H9 (cell line): ENCODE measurements around the gene APOB. TPM values are rescaled to one million over a fixed set of nuclear protein-coding genes. Genes with fewer than 3 reads are reported as not detected.

Experiments
- DNase-seq: peaks from one replicate; pipeline ENCODE4 v3.0.0-alpha.2; 2017
- H2AFZ ChIP-seq: one replicate; pipeline ENCODE4 v1.6.1; 2013; ENCODE audit warnings: mild to moderate bottlenecking, low read length, control low read depth, moderate library complexity
- H2AK5ac ChIP-seq: 2 replicates; pipeline ENCODE4 v1.6.1; 2013; ENCODE audit warnings: low read length, control low read depth, mixed read lengths; ENCODE audit not compliant: insufficient read length
- H2BK120ac ChIP-seq: one replicate; pipeline ENCODE4 v1.6.1; 2013; ENCODE audit warnings: low read depth, mild to moderate bottlenecking, low read length, control low read depth, inconsistent platforms; ENCODE audit not compliant: poor library complexity, severe bottlenecking
- H2BK12ac ChIP-seq: 2 replicates; pipeline ENCODE4 v1.6.1; 2013; ENCODE audit warnings: low read length, control low read depth, mixed read lengths, low read depth; ENCODE audit not compliant: insufficient read length
- H2BK15ac ChIP-seq: 2 replicates; pipeline ENCODE4 v1.6.1; 2013; ENCODE audit warnings: low read depth, low read length, control low read depth
- H2BK20ac ChIP-seq: one replicate; pipeline ENCODE4 v1.6.1; 2013; ENCODE audit warnings: low read depth, mild to moderate bottlenecking, low read length, control low read depth, inconsistent platforms; ENCODE audit not compliant: poor library complexity, severe bottlenecking
- H2BK5ac ChIP-seq: 2 replicates; pipeline ENCODE4 v1.6.1; 2013; ENCODE audit warnings: low read length, control low read depth, mixed read lengths; ENCODE audit not compliant: insufficient read length
- H3K14ac ChIP-seq: 2 replicates; pipeline ENCODE4 v1.6.1; 2013; ENCODE audit warnings: low read length, control low read depth; ENCODE audit not compliant: insufficient read depth
- H3K18ac ChIP-seq: 2 replicates; pipeline ENCODE4 v1.6.1; 2013; ENCODE audit warnings: low read depth, mild to moderate bottlenecking, mixed read lengths, low read length, control low read depth; ENCODE audit not compliant: insufficient read length
- H3K23ac ChIP-seq: 2 replicates; pipeline ENCODE4 v1.6.1; 2013; ENCODE audit warnings: low read length, control low read depth, mixed read lengths, low read depth; ENCODE audit not compliant: insufficient read length
- H3K23me2 ChIP-seq: 2 replicates; pipeline ENCODE4 v1.6.1; 2013; ENCODE audit warnings: low read depth, mild to moderate bottlenecking, mixed read lengths, low read length, control low read depth; ENCODE audit not compliant: insufficient read length, poor library complexity, severe bottlenecking
- H3K27ac ChIP-seq: 2 replicates; pipeline ENCODE4 v1.5.1; 2013; ENCODE audit warnings: low read length, control low read depth, mixed read lengths, low read depth; ENCODE audit not compliant: insufficient read length
- H3K27me3 ChIP-seq: 2 replicates; pipeline ENCODE4 v1.6.1; 2013; ENCODE audit warnings: low read length, control low read depth, inconsistent platforms; ENCODE audit not compliant: insufficient read depth
- H3K4ac ChIP-seq: 2 replicates; pipeline ENCODE4 v1.6.1; 2013; ENCODE audit warnings: low read depth, mild to moderate bottlenecking, control low read depth, inconsistent platforms, low read length, moderate library complexity
- H3K4me1 ChIP-seq: 2 replicates; pipeline ENCODE4 v1.6.1; 2013; ENCODE audit warnings: low read length, control low read depth, inconsistent platforms; ENCODE audit not compliant: insufficient read depth
- H3K4me2 ChIP-seq: 2 replicates; pipeline ENCODE4 v1.6.1; 2013; ENCODE audit warnings: low read length, control low read depth, mixed read lengths; ENCODE audit not compliant: insufficient read length, insufficient read depth
- H3K56ac ChIP-seq: 2 replicates; pipeline ENCODE4 v1.6.1; 2013; ENCODE audit warnings: low read depth, mild to moderate bottlenecking, mixed read lengths, low read length, control low read depth; ENCODE audit not compliant: insufficient read length
- H3K79me1 ChIP-seq: 2 replicates; pipeline ENCODE4 v1.6.1; 2013; ENCODE audit warnings: low read depth, mild to moderate bottlenecking, moderate library complexity, low read length, control low read depth, inconsistent platforms; ENCODE audit not compliant: insufficient read depth, poor library complexity, severe bottlenecking
- H3K79me2 ChIP-seq: 2 replicates; pipeline ENCODE4 v1.6.1; 2013; ENCODE audit warnings: low read length, control low read depth, inconsistent platforms; ENCODE audit not compliant: insufficient read depth
- H3K9ac ChIP-seq: 2 replicates; pipeline ENCODE4 v1.6.1; 2013; ENCODE audit warnings: low read length, control low read depth, mixed read lengths; ENCODE audit not compliant: insufficient read length; ENCODE audit errors: extremely low read depth
- H3K9me3 ChIP-seq: one replicate; pipeline ENCODE4 v1.6.1; 2013; ENCODE audit warnings: low read depth, low read length, inconsistent platforms; ENCODE audit not compliant: control insufficient read depth
- H3T11ph ChIP-seq: one replicate; pipeline ENCODE4 v1.6.1; 2013; ENCODE audit warnings: mild to moderate bottlenecking, low read length, control low read depth, inconsistent platforms
- H4K20me1 ChIP-seq: one replicate; pipeline ENCODE4 v1.6.1; 2013; ENCODE audit not compliant: control insufficient read depth, insufficient read length, insufficient read depth
- H4K5ac ChIP-seq: 2 replicates; pipeline ENCODE4 v1.6.1; 2013; ENCODE audit warnings: low read depth, mild to moderate bottlenecking, mixed read lengths, low read length, control low read depth; ENCODE audit not compliant: insufficient read length
- H4K8ac ChIP-seq: replicated peaks from 2 replicates; pipeline ENCODE4 v1.6.1; 2013; ENCODE audit warnings: low read length, control low read depth, mixed read lengths, low read depth; ENCODE audit not compliant: insufficient read length
- H4K91ac ChIP-seq: 2 replicates; pipeline ENCODE4 v1.6.1; 2013; ENCODE audit warnings: low read depth, mild to moderate bottlenecking, moderate library complexity, mixed read lengths, low read length, control low read depth; ENCODE audit not compliant: insufficient read length
- H3K27ac Mint-ChIP-seq, 3 experiments: 2 replicates in 2 of 3; 3 replicates in 1 of 3; pipeline ENCODE4 v1.8.0; 2020 to 2021; ENCODE audit warnings: mixed read lengths in 3 of 3, mild to moderate bottlenecking in 1 of 3, moderate library complexity in 1 of 3
- H3K27me3 Mint-ChIP-seq: 2 replicates; pipeline ENCODE4 v1.8.0; 2021; ENCODE audit warnings: low read depth, mild to moderate bottlenecking, moderate library complexity, mixed read lengths
- H3K36me3 Mint-ChIP-seq, 3 experiments: 2 replicates in 2 of 3; 3 replicates in 1 of 3; pipeline ENCODE4 v1.8.0; 2020 to 2021; ENCODE audit warnings: low read depth in 3 of 3, mixed read lengths in 3 of 3; ENCODE audit not compliant: insufficient read depth in 1 of 3
- H3K4me1 Mint-ChIP-seq, 2 experiments: 2 replicates each; pipeline ENCODE4 v1.8.0; 2020; ENCODE audit warnings: mixed read lengths in 2 of 2
- H3K4me3 Mint-ChIP-seq, 2 experiments: 2 replicates in 1 of 2; 3 replicates in 1 of 2; pipeline ENCODE4 v1.8.0; 2020 to 2021; ENCODE audit warnings: mild to moderate bottlenecking in 2 of 2, mixed read lengths in 2 of 2, moderate library complexity in 1 of 2
- H3K9me3 Mint-ChIP-seq, 2 experiments: 2 replicates in 1 of 2; 3 replicates in 1 of 2; pipeline ENCODE4 v1.8.0; 2020; ENCODE audit warnings: mild to moderate bottlenecking in 2 of 2, mixed read lengths in 2 of 2, moderate library complexity in 1 of 2
- CTCF ChIP-seq: fragments of 200-600 bp; sonication (generic); conservative IDR thresholded peaks from 3 replicates; pipeline ENCODE4 v1.8.0; 2021; ENCODE audit warnings: antibody characterized with exemption, mild to moderate bottlenecking
- WGBS: extraction: QIAGEN DNeasy Blood & Tissue Kit; methylation state at CpG from one replicate; pipeline ENCODE4 v1.1.7; 2013; ENCODE audit warnings: missing lambda C conversion rate, low lambda C conversion rate, mixed read lengths; ENCODE audit not compliant: insufficient read length; ENCODE audit errors: extremely low coverage; 5-methylcytosine and 5-hydroxymethylcytosine counted together
- total RNA-seq: library from RNA; stranded (reverse); gene quantifications from 2 replicates; pipeline ENCODE4 v1.2.1, GENCODE V29; 2021

APOB gene
- total RNA-seq, 1 experiment from 2014 or later = 0.26 TPM

GRCh38 chr2:21004181-21004572 is 39.7 kb downstream of the APOB start:
- Histone ChIP-seq H3K23me2 (no peaks in the 10 kb centered on the region), H4K20me1 (no peaks in the 10 kb centered on the region), H4K5ac (no peak overlapping the region), H3K4me1 (no peaks in the 10 kb centered on the region), H2BK12ac (no peak overlapping the region), H3K9me3 (no peaks in the 10 kb centered on the region), H3K4me2 (no peak overlapping the region), H2BK5ac (no peak overlapping the region), H4K8ac (no peak overlapping the region), H3T11ph (no peak overlapping the region), H3K79me2 (no peaks in the 10 kb centered on the region), H2BK15ac (no peak overlapping the region), H2AFZ (no peak overlapping the region), H3K14ac (no peak overlapping the region), H3K56ac (no peak overlapping the region), H2AK5ac (no peak overlapping the region), H3K79me1 (no peaks in the 10 kb centered on the region), H2BK20ac (no peak overlapping the region), H4K91ac (no peak overlapping the region), H3K9ac (no peak overlapping the region), H2BK120ac (no peak overlapping the region), H3K27ac (no peak overlapping the region), H3K4ac (no peak overlapping the region), H3K27me3 (no peaks in the 10 kb centered on the region), H3K23ac (no peak overlapping the region), H3K18ac (no peak overlapping the region)
- no peak for DNase-seq
- Mint-ChIP-seq H3K9me3 (peaks cover 0 to 4% of the 10 kb centered on the region in 2 experiments; a peak in 3 of 5 replicates), H3K36me3 (no peaks in the 10 kb centered on the region), H3K4me1 (no peaks in the 10 kb centered on the region), H3K27ac (no peak overlapping the region), H3K27me3 (peaks cover 32% of the 10 kb centered on the region), H3K4me3 (no peak overlapping the region)
- no peak for TF ChIP-seq CTCF
- no CpG with 5 or more reads among the region's 10 CpGs for WGBS
